HepG2 (cell line): Measurements from ENCODE around the gene PBX1.

Source experiments
- CTCF ChIP-seq: sonication (generic); formaldehyde crosslinking; IDR thresholded peaks from 2 replicates; pipeline ENCODE4 v1.5.0; 2020; ENCODE audit warnings: mild to moderate bottlenecking, missing genetic modification reagents, moderate library complexity
- PAX8 ChIP-seq: sonication (generic); formaldehyde crosslinking; IDR thresholded peaks from 2 replicates; pipeline ENCODE4 v1.8.0; 2022; ENCODE audit warnings: mild to moderate bottlenecking, missing genetic modification reagents, borderline replicate concordance
- PHF21A ChIP-seq: sonication (generic); formaldehyde crosslinking; IDR thresholded peaks from 2 replicates; pipeline ENCODE4 v1.5.0; 2020; ENCODE audit warnings: mild to moderate bottlenecking, missing genetic modification reagents
- ZNF207 ChIP-seq: fragments of 450-650 bp; IDR thresholded peaks from 2 replicates; pipeline ENCODE4 v1.6.1; 2016; ENCODE audit warnings: antibody characterized with exemption, borderline replicate concordance
- ZNF44 ChIP-seq: sonication (generic); formaldehyde crosslinking; IDR thresholded peaks from 2 replicates; pipeline ENCODE4 v1.5.1; 2020; ENCODE audit warnings: mild to moderate bottlenecking, missing genetic modification reagents
- ZNF513 ChIP-seq: sonication (generic); formaldehyde crosslinking; conservative IDR thresholded peaks from 2 replicates; pipeline ENCODE4 v1.5.0; 2020; ENCODE audit warnings: missing genetic modification reagents
- TF ChIP-seq, protein P1 (sequence below): IDR thresholded peaks from 2 replicates; pipeline ENCODE4 v1.6.1; 2016; ENCODE audit warnings: missing compliant biosample characterization, missing genetic modification reagents, borderline replicate concordance
- TF ChIP-seq, protein P2 (sequence below): sonication (generic); formaldehyde crosslinking; IDR thresholded peaks from 2 replicates; pipeline ENCODE4 v1.5.1; 2020; ENCODE audit warnings: missing genetic modification reagents, mild to moderate bottlenecking, borderline replicate concordance

- TF ChIP-seq CTCF (CRISPR knock-in tag): no peak
- TF ChIP-seq, protein P1, sequence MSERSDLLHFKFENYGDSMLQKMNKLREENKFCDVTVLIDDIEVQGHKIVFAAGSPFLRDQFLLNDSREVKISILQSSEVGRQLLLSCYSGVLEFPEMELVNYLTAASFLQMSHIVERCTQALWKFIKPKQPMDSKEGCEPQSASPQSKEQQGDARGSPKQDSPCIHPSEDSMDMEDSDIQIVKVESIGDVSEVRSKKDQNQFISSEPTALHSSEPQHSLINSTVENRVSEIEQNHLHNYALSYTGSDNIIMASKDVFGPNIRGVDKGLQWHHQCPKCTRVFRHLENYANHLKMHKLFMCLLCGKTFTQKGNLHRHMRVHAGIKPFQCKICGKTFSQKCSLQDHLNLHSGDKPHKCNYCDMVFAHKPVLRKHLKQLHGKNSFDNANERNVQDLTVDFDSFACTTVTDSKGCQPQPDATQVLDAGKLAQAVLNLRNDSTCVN (CRISPR knock-in tag): no peak
- TF ChIP-seq, protein P2, sequence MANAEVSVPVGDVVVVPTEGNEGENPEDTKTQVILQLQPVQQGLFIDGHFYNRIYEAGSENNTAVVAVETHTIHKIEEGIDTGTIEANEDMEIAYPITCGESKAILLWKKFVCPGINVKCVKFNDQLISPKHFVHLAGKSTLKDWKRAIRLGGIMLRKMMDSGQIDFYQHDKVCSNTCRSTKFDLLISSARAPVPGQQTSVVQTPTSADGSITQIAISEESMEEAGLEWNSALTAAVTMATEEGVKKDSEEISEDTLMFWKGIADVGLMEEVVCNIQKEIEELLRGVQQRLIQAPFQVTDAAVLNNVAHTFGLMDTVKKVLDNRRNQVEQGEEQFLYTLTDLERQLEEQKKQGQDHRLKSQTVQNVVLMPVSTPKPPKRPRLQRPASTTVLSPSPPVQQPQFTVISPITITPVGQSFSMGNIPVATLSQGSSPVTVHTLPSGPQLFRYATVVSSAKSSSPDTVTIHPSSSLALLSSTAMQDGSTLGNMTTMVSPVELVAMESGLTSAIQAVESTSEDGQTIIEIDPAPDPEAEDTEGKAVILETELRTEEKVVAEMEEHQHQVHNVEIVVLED (CRISPR knock-in tag): no peak
- no peak for TF ChIP-seq ZNF513 (CRISPR knock-in tag)
- TF ChIP-seq ZNF207: no peak
- TF ChIP-seq PHF21A (CRISPR knock-in tag): no peak
- no peak for TF ChIP-seq ZNF44 (CRISPR knock-in tag)
- no peak for TF ChIP-seq PAX8 (CRISPR knock-in tag)
Measured at GRCh38 chr1:164662955-164663354, 104.0 kb downstream of the PBX1 start.
